GM23338 (cell line): ENCODE measurements around the gene RNF115. TPM values are rescaled to one million over a fixed set of nuclear protein-coding genes. Genes with fewer than 3 reads are reported as not detected.
"Not testable (repeated sequence)": the region's sequence is repeated elsewhere in the genome, so short reads cannot be mapped to it uniquely, and the experiment has no call there.

Experiments used
- ATAC-seq: fragments of 200-7000 bp; cut with Tn5 transposase; 3 replicates; pipeline ENCODE4 v1.9.1; 2020
- DNase-seq: peaks from one replicate; pipeline ENCODE4 v3.0.0-alpha.2; 2015; ENCODE audit warnings: low spot score
- H2AFZ ChIP-seq: fragments of 200-600 bp; sonication (generic); 2 replicates; pipeline ENCODE4 v1.8.0; 2016; ENCODE audit warnings: antibody characterized with exemption, mild to moderate bottlenecking, moderate library complexity
- H3F3A ChIP-seq: fragments of 200-600 bp; sonication (generic); replicated peaks from 2 replicates; pipeline ENCODE4 v1.8.0; 2017; ENCODE audit warnings: antibody characterized with exemption, mixed run types, low read depth
- H3K27ac ChIP-seq: fragments of 200-600 bp; sonication (generic); 2 replicates; pipeline ENCODE4 v1.6.1; 2016; ENCODE audit warnings: low read depth
- H3K27me3 ChIP-seq: fragments of 200-600 bp; sonication (generic); 2 replicates; pipeline ENCODE4 v1.8.0; 2016; ENCODE audit warnings: mild to moderate bottlenecking, mixed run types, moderate library complexity; ENCODE audit not compliant: insufficient read depth
- H3K36me3 ChIP-seq: fragments of 200-600 bp; sonication (generic); 2 replicates; pipeline ENCODE4 v1.8.0; 2016; ENCODE audit warnings: mild to moderate bottlenecking; ENCODE audit not compliant: insufficient read depth
- H3K4me1 ChIP-seq: fragments of 200-600 bp; sonication (generic); 2 replicates; pipeline ENCODE4 v1.8.0; 2016; ENCODE audit warnings: mild to moderate bottlenecking, moderate library complexity; ENCODE audit not compliant: insufficient read depth
- H3K4me2 ChIP-seq: fragments of 200-600 bp; sonication (generic); 2 replicates; pipeline ENCODE4 v1.7.1; 2017; ENCODE audit warnings: mixed run types
- H3K4me3 ChIP-seq: fragments of 200-600 bp; sonication (generic); 2 replicates; pipeline ENCODE4 v1.6.1; 2016; ENCODE audit warnings: mixed run types
- H3K79me2 ChIP-seq: fragments of 200-600 bp; sonication (generic); replicated peaks from 2 replicates; pipeline ENCODE4 v1.8.0; 2017; ENCODE audit warnings: mild to moderate bottlenecking; ENCODE audit not compliant: insufficient read depth
- H3K9me2 ChIP-seq: fragments of 200-600 bp; sonication (generic); 2 replicates; pipeline ENCODE4 v1.8.0; 2017; ENCODE audit not compliant: insufficient read depth
- H4K20me1 ChIP-seq: fragments of 200-600 bp; sonication (generic); replicated peaks from 2 replicates; pipeline ENCODE4 v1.8.0; 2017; ENCODE audit warnings: mild to moderate bottlenecking; ENCODE audit not compliant: insufficient read depth
- H3K27ac Mint-ChIP-seq: 2 replicates; pipeline ENCODE4 v1.8.0; 2020; ENCODE audit warnings: inconsistent platforms, mild to moderate bottlenecking, moderate library complexity, mixed read lengths
- H3K27me3 Mint-ChIP-seq: 3 replicates; pipeline ENCODE4 v1.8.0; 2022; ENCODE audit warnings: low read depth, mild to moderate bottlenecking, moderate library complexity, mixed read lengths, inconsistent platforms; ENCODE audit not compliant: insufficient read depth, poor library complexity
- H3K36me3 Mint-ChIP-seq: 3 replicates; pipeline ENCODE4 v1.8.0; 2021; ENCODE audit warnings: low read depth, mild to moderate bottlenecking, inconsistent platforms, moderate library complexity, mixed read lengths
- H3K4me1 Mint-ChIP-seq: 3 replicates; pipeline ENCODE4 v1.8.0; 2020; ENCODE audit warnings: mild to moderate bottlenecking, inconsistent platforms, mixed read lengths
- H3K4me3 Mint-ChIP-seq: 3 replicates; pipeline ENCODE4 v1.8.0; 2021; ENCODE audit warnings: moderate library complexity, mild to moderate bottlenecking, inconsistent platforms, mixed read lengths
- H3K9me3 Mint-ChIP-seq: 3 replicates; pipeline ENCODE4 v1.8.0; 2020; ENCODE audit warnings: moderate library complexity, mild to moderate bottlenecking, inconsistent platforms, mixed read lengths
- CTCF ChIP-seq, 2 experiments: fragments of 200-600 bp in 1 of 2; sonication (generic) in 1 of 2; conservative IDR thresholded peaks; 2 replicates each; pipeline versions ENCODE4 v1.5.1 to v1.6.1; 2016 to 2017; ENCODE audit warnings: antibody characterized with exemption in 2 of 2, low read depth in 2 of 2, mild to moderate bottlenecking in 2 of 2, moderate library complexity in 1 of 2
- ETS1 ChIP-seq: IDR thresholded peaks from 2 replicates; pipeline ENCODE4 v1.6.1; 2016; ENCODE audit warnings: antibody characterized with exemption
- EZH2phosphoT487 ChIP-seq: fragments of 200-600 bp; sonication (generic); IDR thresholded peaks from one replicate; pipeline ENCODE4 v1.8.1; 2018; ENCODE audit warnings: antibody characterized with exemption; ENCODE audit not compliant: unreplicated experiment
- JUNB ChIP-seq: IDR thresholded peaks from one replicate; pipeline ENCODE4 v1.6.1; 2016; ENCODE audit warnings: antibody characterized with exemption; ENCODE audit not compliant: unreplicated experiment
- ZNF331 ChIP-seq: fragments of 250-450 bp; sonication (Bioruptor Pico); IDR thresholded peaks from 2 replicates; pipeline ENCODE4 v1.5.0; 2020; ENCODE audit warnings: low read depth, mild to moderate bottlenecking, moderate library complexity
- polyA plus RNA-seq: library from polyadenylated mRNA; unstranded; fragments of >200 nt; fragmentation: Nextera tagmentation; extraction: Ambion mirVana; gene quantifications from 2 replicates; pipeline ENCODE4 v1.2.1, GENCODE V29; 2016
- total RNA-seq: library from RNA; depleted of rRNA; stranded (reverse); fragments of >200 nt; shearing (Covaris generic); gene quantifications from 2 replicates; pipeline ENCODE4 v1.2.3, GENCODE V29; 2014

The RNF115 gene
- total and polyA plus RNA-seq, 2 experiments from 2014 or later = 10.6 to 10.9 TPM

- TF ChIP-seq CTCF (conservative IDR thresholded peaks at IDR 0.05; ENCODE audit: low read depth in 2 of 2) (no peak), ETS1 (no peak), EZH2phosphoT487 (no peak)
Observed at GRCh38 chr1:145837656-145838055, 13.8 kb upstream of the RNF115 start (continued).

GRCh38 chr1:145830810-145831209, 6.9 kb upstream of the RNF115 start:
- not testable (repeated sequence) for H3K79me2 ChIP-seq, H3K9me3 Mint-ChIP-seq, ATAC-seq, H3K27me3 ChIP-seq, H3K4me2 ChIP-seq, H3K9me2 ChIP-seq, DNase-seq, H3F3A ChIP-seq, H2AFZ ChIP-seq, H3K27me3 Mint-ChIP-seq, H4K20me1 ChIP-seq, H3K27ac ChIP-seq, H3K4me3 Mint-ChIP-seq, H3K4me1 ChIP-seq, H3K4me3 ChIP-seq, H3K27ac Mint-ChIP-seq, H3K4me1 Mint-ChIP-seq
- peaks cover 64% of the 10 kb centered on the region for H3K36me3 ChIP-seq
- H3K36me3 Mint-ChIP-seq = peaks cover 80% of the 10 kb centered on the region

DNA sequence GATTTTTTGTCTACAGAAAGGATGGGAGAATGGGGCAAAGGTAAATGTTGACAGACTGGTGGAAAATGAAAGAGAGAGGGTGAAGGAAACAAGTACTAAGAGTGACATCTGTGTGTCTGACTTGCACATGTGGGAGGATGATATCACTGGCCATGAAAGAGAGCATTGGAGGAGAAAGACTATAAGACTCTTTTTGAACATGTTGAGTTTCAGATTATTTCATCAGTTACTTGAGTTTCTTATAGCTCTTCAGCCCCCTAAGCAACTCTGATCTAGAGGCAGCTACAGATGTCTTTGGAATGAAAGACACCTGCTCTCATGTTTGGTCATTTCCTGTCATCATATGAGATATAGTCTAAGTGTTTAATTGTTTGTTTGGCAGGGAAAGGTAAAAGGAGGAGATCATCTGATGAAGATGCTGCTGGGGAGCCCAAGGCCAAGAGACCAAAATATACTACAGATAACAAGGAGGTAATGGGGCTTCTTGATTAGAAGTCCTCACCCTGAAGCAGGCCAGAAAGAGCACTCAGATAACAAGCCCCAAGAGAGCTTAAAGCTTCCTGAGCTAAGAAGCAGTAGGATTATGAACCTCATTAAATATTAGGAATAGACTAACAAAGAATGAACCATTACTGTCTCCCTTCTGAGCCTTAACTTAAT, 4.6 kb upstream of the RNF115 start:
- Histone ChIP-seq H3K79me2 (peaks cover 20% of the 10 kb centered on the region), H3K27ac (no peak overlapping the region), H3K4me3 (no peak overlapping the region), H4K20me1 (no peaks in the 10 kb centered on the region), H3K9me2 (no peaks in the 10 kb centered on the region), H3K36me3 (peaks cover 57% of the 10 kb centered on the region), H3F3A (0 out of 2 replicates have a peak, but pooled peaks cover 6% of the 10 kb centered on the region), H3K27me3 (no peaks in the 10 kb centered on the region), H3K4me1 (peaks cover 8% of the 10 kb centered on the region), H2AFZ (no peak overlapping the region), H3K4me2 (no peak overlapping the region)
- Mint-ChIP-seq H3K4me3 (no peak overlapping the region), H3K27ac (no peak overlapping the region), H3K9me3 (no peaks in the 10 kb centered on the region), H3K4me1 (peaks cover 2% of the 10 kb centered on the region; the same call in 1 of the 3 replicates), H3K36me3 (peaks cover 76% of the 10 kb centered on the region), H3K27me3 (peaks cover 5% of the 10 kb centered on the region)
- TF ChIP-seq JUNB (no peak), ZNF331 (CRISPR knock-in tag) (no peak)
- ATAC-seq (no peak), DNase-seq (no peak)
